ENCODE data around the gene NEMF.
"Not testable (repeated sequence)": the region's sequence is repeated elsewhere in the genome, so short reads cannot be mapped to it uniquely, and the experiment has no call there.

NEMF gene

DNA sequence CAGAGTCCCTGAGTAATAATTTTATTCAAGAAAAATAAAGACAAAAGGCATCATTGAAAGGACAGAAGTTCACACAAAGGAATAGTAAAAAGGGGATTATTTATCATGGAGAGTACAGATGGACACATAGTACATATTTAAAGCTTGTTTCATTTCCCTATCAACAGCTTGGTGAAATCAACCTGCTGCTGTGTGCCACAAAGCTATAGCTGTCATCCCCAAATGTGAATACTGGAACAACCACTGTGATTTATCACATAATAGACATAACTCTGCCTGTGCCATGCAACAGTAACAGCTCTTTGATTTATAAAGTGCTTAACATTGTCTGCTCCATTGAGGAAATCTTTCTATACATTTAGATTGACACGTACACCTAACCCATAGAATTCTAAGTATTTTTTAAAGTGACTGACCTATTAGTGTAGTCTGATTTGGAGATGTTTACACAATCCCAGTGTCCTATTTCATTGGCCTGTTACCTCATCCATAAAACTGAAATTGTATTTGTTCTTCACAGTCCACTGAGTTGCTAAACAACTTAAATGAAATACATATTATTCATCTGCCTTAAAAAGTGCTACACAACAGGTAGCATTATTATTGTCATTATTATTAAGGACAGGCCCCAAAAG is 3.3 kb downstream of the NEMF start:
- no peaks in the 10 kb centered on the region for H3K27me3 ChIP-seq (ENCODE audit: control insufficient read depth, insufficient read depth, low read length)
- H3K79me2 ChIP-seq: peaks cover 31% of the 10 kb centered on the region
- H3K9ac ChIP-seq: no peak overlapping the region
- H3K4me1 ChIP-seq: peaks cover 8% of the 10 kb centered on the region
- H2AFZ ChIP-seq: no peak overlapping the region
- no peaks in the 10 kb centered on the region for H3K36me3 ChIP-seq (ENCODE audit: control insufficient read depth, insufficient read depth, low read length)
- no peak overlapping the region for H3K27ac ChIP-seq
- H3K4me3 ChIP-seq (ENCODE audit: low read depth, low read length): no peak overlapping the region
- no peaks in the 10 kb centered on the region for H3K9me3 ChIP-seq (ENCODE audit: control insufficient read depth, low read length)
- H3K4me2 ChIP-seq (ENCODE audit: low read length): no peak overlapping the region
- TF ChIP-seq, protein P1, sequence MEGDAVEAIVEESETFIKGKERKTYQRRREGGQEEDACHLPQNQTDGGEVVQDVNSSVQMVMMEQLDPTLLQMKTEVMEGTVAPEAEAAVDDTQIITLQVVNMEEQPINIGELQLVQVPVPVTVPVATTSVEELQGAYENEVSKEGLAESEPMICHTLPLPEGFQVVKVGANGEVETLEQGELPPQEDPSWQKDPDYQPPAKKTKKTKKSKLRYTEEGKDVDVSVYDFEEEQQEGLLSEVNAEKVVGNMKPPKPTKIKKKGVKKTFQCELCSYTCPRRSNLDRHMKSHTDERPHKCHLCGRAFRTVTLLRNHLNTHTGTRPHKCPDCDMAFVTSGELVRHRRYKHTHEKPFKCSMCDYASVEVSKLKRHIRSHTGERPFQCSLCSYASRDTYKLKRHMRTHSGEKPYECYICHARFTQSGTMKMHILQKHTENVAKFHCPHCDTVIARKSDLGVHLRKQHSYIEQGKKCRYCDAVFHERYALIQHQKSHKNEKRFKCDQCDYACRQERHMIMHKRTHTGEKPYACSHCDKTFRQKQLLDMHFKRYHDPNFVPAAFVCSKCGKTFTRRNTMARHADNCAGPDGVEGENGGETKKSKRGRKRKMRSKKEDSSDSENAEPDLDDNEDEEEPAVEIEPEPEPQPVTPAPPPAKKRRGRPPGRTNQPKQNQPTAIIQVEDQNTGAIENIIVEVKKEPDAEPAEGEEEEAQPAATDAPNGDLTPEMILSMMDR (IDR thresholded peaks at IDR 0.05): no peak

DNA sequence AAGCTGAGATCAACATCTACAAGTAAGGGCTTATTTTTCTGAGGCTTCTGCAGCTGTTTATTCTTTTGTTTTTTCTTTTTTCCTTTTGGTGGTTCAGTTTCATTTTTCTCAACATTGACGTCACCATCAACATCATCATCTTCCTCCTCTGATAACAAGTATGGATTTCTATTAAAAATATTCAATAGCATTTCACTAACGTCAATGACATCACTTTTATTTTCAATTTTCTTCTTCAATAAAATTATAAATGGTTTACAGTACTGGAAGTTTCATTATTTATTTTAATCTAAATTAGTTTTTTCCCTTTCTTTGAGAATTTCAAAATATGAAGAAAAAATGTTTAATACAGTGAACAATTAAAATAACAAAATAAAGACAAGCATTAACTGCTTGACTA is 23.9 kb downstream of the NEMF start:
- H3K27ac ChIP-seq: no peak overlapping the region
- H3K79me2 ChIP-seq: no peaks in the 10 kb centered on the region
- H3K27me3 ChIP-seq (ENCODE audit: control insufficient read depth, insufficient read depth, low read length): no peaks in the 10 kb centered on the region
- H3K4me3 ChIP-seq (ENCODE audit: low read depth, low read length): no peak overlapping the region
- no peaks in the 10 kb centered on the region for H3K9me3 ChIP-seq (ENCODE audit: control insufficient read depth, low read length)
- H3K4me2 ChIP-seq (ENCODE audit: low read length): no peak overlapping the region
- no peak overlapping the region for H2AFZ ChIP-seq
- H3K4me1 ChIP-seq: no peaks in the 10 kb centered on the region
- no peaks in the 10 kb centered on the region for H3K36me3 ChIP-seq (ENCODE audit: control insufficient read depth, insufficient read depth, low read length)
- TF ChIP-seq, protein P1 (IDR thresholded peaks at IDR 0.05): no peak
- no peak overlapping the region for H3K9ac ChIP-seq

DNA sequence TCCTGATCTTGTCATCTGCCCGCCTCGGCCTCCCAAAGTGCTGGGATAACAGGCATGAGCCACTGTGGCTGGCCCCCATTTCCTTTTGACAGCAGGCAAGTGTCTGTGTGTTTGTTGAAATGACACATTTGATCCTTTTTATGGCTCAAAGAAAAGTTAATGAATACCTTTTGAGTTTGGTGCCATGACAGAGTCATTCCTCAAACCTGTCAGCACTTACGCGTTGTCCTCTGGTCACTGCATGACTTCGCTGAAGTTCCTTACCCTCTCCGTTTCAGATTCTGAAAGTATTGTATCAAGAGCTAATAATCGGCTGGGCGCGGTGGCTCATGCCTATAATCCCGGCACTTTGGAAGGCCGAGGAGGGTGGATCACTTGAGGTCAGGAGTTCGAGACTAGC is 32.4 kb downstream of the NEMF start:
- H3K4me2 ChIP-seq (ENCODE audit: low read length): no peak overlapping the region
- H3K27ac ChIP-seq: no peak overlapping the region
- H3K36me3 ChIP-seq (ENCODE audit: control insufficient read depth, insufficient read depth, low read length): no peaks in the 10 kb centered on the region
- no peaks in the 10 kb centered on the region for H3K4me1 ChIP-seq
- H3K27me3 ChIP-seq (ENCODE audit: control insufficient read depth, insufficient read depth, low read length): no peaks in the 10 kb centered on the region
- TF ChIP-seq, protein P1 (IDR thresholded peaks at IDR 0.05): no peak
- no peak overlapping the region for H2AFZ ChIP-seq
- no peaks in the 10 kb centered on the region for H3K9me3 ChIP-seq (ENCODE audit: control insufficient read depth, low read length)
- no peak overlapping the region for H3K9ac ChIP-seq
- H3K4me3 ChIP-seq (ENCODE audit: low read depth, low read length): no peak overlapping the region
- no peaks in the 10 kb centered on the region for H3K79me2 ChIP-seq

DNA sequence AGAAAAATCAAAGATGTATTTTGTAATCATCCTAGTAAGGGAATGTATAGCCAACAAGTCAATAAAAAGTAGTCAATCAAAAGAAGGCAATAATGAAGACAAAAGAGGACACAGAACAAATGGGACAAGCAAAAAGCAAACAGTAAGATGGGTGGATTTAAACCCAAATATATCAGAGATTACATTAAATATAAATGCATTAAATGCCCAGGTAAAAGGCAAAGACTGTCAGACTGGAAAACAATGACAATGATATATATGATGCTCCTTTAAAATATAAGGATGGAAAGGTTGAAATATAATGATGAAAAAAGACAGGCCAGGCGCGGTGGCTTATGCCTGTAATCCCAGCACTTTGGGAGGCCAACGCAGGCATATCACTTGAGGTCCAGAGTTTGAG is 35.7 kb downstream of the NEMF start:
- Histone ChIP-seq H3K4me3 (ENCODE audit: low read depth, low read length) (no peak overlapping the region), H3K4me2 (ENCODE audit: low read length) (no peak overlapping the region), H3K27me3 (ENCODE audit: control insufficient read depth, insufficient read depth, low read length) (no peaks in the 10 kb centered on the region), H3K27ac (no peak overlapping the region), H3K36me3 (ENCODE audit: control insufficient read depth, insufficient read depth, low read length) (no peaks in the 10 kb centered on the region), H3K9ac (no peak overlapping the region), H2AFZ (no peak overlapping the region), H3K9me3 (ENCODE audit: control insufficient read depth, low read length) (no peaks in the 10 kb centered on the region), H3K4me1 (no peaks in the 10 kb centered on the region), H3K79me2 (no peaks in the 10 kb centered on the region)
- TF ChIP-seq, protein P1 (IDR thresholded peaks at IDR 0.05): no peak

DNA sequence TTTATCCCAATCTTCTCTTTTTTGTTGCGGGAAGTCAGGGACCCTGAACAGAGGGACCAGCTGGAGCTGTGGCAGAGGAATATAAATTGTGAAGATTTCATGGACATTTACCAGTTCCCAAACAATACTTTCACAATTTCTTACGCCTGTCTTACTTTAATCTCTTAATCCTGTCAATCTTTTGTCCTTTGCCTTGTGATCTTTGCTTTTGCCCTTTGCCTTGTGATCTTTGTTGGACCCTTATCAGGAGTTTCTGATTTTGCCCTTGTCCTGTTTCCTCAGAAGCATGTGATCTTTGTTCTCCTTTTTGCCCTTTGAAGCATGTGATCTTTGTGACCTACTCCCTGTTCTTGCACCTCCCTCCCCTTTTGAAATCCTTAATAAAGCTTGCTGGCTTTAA is 36.5 kb downstream of the NEMF start:
- H3K79me2 ChIP-seq; H3K27ac ChIP-seq; H3K4me1 ChIP-seq; H3K27me3 ChIP-seq (ENCODE audit: control insufficient read depth, insufficient read depth, low read length); H3K9me3 ChIP-seq (ENCODE audit: control insufficient read depth, low read length); H3K9ac ChIP-seq; H3K36me3 ChIP-seq (ENCODE audit: control insufficient read depth, insufficient read depth, low read length); H2AFZ ChIP-seq; H3K4me2 ChIP-seq (ENCODE audit: low read length); H3K4me3 ChIP-seq (ENCODE audit: low read depth, low read length): not testable (repeated sequence)
